Measurements from ENCODE around the gene ART3.

Gene ART3

GRCh38 chr4:76072760-76073159, 1.7 kb upstream of the ART3 start:
- no peak for DNase-seq (ENCODE audit: low read depth)

GRCh38 chr4:76074993-76075600, 588 bp downstream of the ART3 start:
- DNase-seq (ENCODE audit: low read depth) = no peak

GRCh38 chr4:76078033-76078613, 3.6 kb downstream of the ART3 start:
- no peak for DNase-seq (ENCODE audit: low read depth)

DNA sequence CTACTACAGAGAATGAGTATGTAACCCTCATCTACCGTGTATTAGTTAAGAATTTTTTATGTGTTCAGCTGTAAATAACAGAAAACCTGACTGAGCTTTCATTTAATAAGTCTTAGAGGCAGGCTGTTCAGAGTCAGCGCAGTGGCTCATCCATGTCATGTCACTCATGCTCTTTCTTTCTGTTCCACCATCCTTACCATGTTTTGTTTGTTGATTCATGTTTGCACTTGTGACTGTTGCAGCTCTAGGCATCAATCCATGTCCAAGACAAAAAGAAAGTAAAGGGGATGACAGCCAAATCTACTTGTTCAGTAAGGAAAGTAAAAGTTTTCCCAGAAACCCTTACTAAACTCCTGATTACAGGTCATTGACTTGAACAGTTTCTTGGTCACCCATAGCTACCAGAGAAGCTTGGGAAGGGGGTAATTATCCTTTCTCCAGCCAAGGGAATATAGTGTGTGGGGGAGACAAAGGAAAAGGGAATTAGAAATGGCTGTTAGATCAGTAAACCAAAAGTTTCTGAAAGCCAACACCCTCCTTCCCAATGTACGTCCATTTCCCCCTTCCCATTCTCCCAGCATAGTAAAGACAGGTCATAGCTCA, 9.0 kb downstream of the ART3 start:
- DNase-seq (ENCODE audit: low read depth) = no peak

DNA sequence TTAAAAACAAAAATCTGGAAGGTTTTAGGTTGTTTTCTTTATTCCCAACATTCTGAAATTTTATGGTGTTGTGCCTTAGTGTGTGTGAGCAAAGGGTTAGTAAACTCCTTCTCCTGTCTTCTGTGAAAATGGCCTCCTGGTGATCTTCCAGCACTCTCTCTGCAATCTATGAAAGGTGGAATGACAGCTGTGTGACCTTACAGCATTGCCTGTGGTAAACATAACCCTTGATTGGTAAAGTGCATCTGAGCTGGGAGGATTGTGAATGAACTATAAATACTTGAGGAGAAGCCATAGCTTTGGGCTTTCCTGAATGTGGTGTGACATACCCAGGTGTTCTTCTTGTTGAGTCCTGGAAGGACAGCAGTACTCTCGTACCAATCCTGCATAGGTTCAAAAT, 10.0 kb downstream of the ART3 start:
- DNase-seq (ENCODE audit: low read depth) = no peak

- no peak for DNase-seq (ENCODE audit: low read depth)
Observed at GRCh38 chr4:76087007-76087769, 12.7 kb downstream of the ART3 start.

DNA sequence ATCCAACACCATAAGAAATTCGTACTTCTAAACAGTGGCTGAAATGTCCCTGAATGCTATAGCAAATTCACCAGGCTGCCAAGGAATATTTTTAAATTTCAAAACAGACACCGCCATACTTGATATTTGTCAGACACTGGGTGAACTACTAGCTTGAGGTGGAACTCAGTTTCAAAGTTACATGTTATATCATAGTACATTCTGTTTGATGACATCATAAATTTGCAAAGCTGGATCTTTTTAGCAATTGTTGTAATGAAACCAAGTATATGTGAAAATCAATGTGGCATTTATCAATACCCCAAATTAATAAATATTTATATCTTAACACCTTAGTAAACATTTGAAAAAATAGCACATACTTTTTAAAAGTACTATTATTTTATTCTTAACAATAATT, 14.2 kb downstream of the ART3 start:
- DNase-seq (ENCODE audit: low read depth) = no peak

DNA sequence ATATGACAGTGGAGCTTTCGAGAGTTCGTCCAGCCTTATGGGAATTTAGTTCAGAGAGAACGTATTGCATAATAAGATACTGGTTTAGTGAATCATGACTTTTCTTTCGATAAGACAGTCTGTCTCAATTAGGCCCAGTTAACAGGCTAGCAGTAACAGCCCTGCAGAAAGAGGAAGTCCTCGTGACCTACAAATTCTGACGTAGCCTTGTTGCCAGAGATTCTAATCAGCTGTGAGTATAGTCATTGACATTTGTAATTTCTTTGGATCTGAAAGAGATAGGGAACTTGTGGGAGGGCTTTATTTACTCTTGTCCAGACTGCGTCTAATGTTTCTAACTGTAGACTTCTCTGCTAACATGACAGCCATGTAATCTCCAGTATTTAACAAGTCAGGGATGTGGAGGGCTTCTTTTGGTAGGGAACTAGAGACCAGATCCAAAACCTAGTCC, 15.8 kb downstream of the ART3 start:
- no peak for DNase-seq (ENCODE audit: low read depth)

DNA sequence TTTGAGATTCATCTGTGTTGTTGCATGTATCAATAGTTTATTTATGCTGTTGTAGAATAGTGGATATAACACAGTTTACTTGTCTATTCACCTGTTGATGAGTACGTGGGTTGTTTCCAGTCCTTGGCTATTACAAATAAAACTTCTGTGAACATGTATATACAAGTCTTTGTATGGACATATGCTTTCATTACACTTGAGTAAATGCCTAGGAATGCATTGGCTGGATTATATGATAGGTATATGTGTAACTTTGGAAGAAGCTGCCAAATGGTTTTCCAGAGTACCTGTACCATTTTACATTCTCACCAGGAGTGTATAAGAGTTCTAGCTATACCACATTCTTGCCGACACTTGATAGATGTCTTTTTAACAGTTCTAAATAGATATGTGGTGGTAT, 16.5 kb downstream of the ART3 start:
- no peak for DNase-seq (ENCODE audit: low read depth)

DNA sequence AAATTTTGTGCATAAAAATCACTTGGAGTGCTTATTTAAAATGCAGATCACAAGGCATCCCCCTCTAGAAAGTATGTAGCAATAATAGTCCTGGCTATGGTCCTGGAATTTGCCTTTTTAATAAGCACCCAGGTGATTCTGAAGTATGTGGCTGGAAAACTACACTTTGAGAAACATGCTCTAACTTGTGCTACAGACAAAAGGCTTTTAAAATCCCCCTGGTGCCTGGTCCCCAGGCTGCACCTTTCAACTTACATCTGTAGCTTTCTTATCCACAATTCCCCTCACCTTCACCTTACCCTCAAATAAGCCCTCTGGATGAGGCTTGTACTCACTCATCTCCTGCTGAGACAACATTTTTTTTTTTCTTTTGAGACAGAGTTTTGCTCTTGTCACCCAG, 21.1 kb downstream of the ART3 start:
- DNase-seq (ENCODE audit: low read depth) = no peak

DNA sequence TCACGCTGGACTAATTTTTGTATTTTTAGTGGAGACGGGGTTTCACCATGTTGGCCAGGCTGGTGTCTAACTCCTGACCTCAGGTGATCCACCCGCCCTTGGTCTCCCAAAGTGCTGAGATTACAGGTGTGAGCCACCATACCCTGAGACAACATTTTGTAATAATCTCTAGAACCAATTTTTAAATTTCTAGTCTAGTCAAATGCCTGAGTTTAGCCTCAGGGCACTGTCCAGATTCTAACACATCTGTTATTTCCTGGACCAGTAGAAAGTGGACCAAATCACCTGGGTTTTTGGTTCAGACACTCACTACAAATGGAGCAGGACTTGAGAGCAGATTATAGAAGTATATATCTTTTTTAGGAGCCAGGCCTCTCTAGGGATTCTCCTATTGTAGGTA, 21.6 kb downstream of the ART3 start:
- DNase-seq (ENCODE audit: low read depth) = no peak

- no peak for DNase-seq (ENCODE audit: low read depth)
Observed at GRCh38 chr4:76105652-76106051, 31.1 kb downstream of the ART3 start.

DNA sequence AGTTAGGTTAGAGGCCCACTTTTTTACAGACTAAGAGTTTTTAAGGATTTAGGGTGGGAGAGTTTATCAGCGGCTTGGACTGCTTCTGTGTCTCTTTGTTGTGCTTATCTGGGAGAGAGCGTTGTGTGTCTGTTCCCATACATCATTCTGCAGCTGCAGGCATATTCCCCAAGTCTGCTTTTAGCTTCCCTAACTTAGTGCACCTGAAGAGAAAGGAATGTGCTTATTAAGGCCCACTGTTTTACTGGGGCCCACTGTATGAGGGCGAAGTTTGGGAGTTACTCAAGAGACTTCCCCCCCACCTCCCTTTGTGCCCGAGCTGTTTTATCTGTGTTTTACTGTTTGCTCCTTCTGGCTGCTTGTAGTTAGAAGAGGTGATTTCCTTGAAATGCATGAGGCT, 31.9 kb downstream of the ART3 start:
- no peak for DNase-seq (ENCODE audit: low read depth)

GRCh38 chr4:76108467-76109181, 34.1 kb downstream of the ART3 start:
- DNase-seq (ENCODE audit: low read depth) = no peak

- DNase-seq (ENCODE audit: low read depth) = no peak
Observed at GRCh38 chr4:76116821-76117220, 42.3 kb downstream of the ART3 start.

GRCh38 chr4:76117536-76117935, 43.0 kb downstream of the ART3 start:
- no peak for DNase-seq (ENCODE audit: low read depth)

DNA sequence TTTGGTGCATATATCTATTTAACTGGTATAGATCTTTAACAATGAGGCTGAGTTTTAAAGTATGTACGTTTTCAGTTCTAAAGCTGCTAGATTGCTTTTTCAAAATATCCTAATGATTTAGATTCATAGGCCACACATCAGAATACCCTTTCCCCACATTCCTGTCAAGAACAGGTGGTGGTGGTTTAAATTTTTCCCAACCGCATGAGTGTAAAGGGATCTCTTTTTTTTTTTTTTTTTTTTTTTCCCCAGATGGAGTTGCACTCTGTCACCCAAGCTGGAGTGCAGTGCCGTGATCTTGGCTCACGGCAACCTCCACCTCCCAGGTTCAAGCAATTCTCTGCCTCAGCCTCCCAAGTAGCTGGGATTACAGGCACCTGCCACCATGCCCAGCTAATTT, 45.7 kb downstream of the ART3 start:
- no peak for DNase-seq (ENCODE audit: low read depth)

DNA sequence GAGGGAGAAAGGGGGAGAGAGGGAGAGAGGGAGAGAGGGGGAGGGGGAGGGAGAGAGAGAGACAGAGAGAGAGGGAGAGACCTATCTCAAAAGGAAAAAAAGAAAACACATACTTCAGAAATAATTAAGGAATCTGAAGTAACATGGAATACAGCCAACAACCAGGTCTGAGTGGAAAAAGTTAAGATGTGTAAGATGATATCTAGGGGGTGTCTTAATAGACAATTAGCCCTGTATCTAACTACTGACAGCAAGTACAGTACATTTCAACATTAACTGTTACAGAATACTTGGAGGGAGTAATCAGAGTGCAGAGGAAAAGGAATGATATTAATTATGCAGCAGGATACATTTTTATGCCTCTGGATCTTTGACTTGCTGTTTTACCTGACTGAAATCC, 51.3 kb downstream of the ART3 start:
- no peak for DNase-seq (ENCODE audit: low read depth)

GRCh38 chr4:76127754-76128153, 53.2 kb downstream of the ART3 start:
- DNase-seq (ENCODE audit: low read depth) = no peak

- no peak for DNase-seq (ENCODE audit: low read depth)
Observed at GRCh38 chr4:76141241-76141640, 66.7 kb downstream of the ART3 start.

DNA sequence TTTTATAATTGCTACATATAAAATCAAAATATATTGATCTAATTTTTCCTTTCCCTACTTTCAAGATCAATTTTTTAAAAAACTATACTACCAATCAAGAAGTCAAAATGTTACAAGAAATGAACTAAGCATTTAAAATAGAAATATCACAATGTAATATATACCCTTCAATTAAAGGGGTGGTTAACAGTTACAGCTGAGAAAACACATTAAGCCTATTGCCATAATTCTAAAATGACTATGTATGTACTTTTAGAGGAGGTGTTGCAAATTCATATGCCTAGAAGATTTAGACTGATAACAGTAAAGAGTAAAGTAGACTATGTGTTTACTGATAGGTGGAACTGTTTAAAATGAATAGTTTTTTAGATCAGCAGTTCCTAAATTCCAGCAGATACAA, 70.0 kb downstream of the ART3 start:
- no peak for DNase-seq (ENCODE audit: low read depth)

DNA sequence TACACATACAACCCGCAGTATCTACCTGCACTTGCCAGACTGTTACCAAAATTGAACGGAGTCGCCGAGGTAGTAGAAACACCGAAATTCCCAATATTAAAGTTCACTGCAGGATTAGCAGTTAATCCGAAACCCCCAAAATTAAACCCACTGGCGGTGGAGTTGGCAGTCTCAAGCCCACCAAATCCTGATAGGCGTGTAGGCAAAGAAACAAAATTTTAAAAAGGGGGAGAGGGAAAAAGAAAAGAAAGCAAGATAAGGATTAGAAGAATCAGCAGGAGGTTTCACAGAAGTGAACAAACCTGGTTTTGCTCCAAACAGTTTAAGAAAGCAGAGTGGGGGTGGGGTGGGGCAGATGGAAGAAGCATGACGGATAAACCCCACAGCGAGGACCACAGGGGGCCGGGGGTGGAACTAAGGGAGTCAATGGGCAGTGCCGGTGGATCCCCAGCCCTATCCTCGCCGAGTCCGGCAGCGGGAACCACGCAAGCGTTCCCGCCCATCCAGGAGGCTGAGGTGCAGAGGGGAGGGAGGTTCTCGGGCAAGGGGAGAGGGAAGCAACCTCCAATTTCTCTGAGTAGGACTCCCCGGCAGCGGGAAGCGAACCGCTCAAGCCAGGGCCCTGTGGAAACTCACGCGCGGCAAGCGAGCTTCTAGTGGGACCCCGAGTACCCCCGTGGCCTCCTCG, 73.1 kb downstream of the ART3 start:
- DNase-seq (ENCODE audit: low read depth) = peak; percentile 2
